ENCODE results near the gene TASP1.

GRCh38 chr20:13683833-13684232, 45.1 kb upstream of the TASP1 start:
- TF ChIP-seq EZH2 (IDR thresholded peaks at IDR 0.05; ENCODE audit: insufficient read depth, poor library complexity, severe bottlenecking) (no peak), EZH2phosphoT487 (IDR thresholded peaks at IDR 0.05; ENCODE audit: insufficient read depth, low read depth) (no peak)
